IMR-90 (cell line): ENCODE data around the gene DCAF5.

ENCODE experiments used
- BHLHE40 ChIP-seq: fragments of 150-350 bp; IDR thresholded peaks from 2 replicates; pipeline ENCODE4 v1.6.1; 2016; ENCODE audit warnings: mild to moderate bottlenecking, low read depth, low read length
- CEBPB ChIP-seq: IDR thresholded peaks from 2 replicates; pipeline ENCODE4 v1.6.1; 2012; ENCODE audit warnings: low read depth, low read length, improper control_type of control experiment
- CTCF ChIP-seq: conservative IDR thresholded peaks from 2 replicates; pipeline ENCODE4 v1.5.1; 2012; ENCODE audit warnings: mild to moderate bottlenecking, low read depth, low read length, improper control_type of control experiment
- FOS ChIP-seq: fragments of 150-350 bp; IDR thresholded peaks from 2 replicates; pipeline ENCODE4 v1.6.1; 2016; ENCODE audit warnings: low read depth, low read length
- MAFK ChIP-seq: IDR thresholded peaks from 2 replicates; pipeline ENCODE4 v1.6.1; 2012; ENCODE audit warnings: low read depth, low read length, improper control_type of control experiment
- POLR2A ChIP-seq: IDR thresholded peaks from 2 replicates; pipeline ENCODE4 v1.6.1; 2012; ENCODE audit warnings: mild to moderate bottlenecking, low read depth, low read length
- RAD21 ChIP-seq: IDR thresholded peaks from 2 replicates; pipeline ENCODE4 v1.6.1; 2012; ENCODE audit warnings: low read length, improper control_type of control experiment
- RFX5 ChIP-seq: IDR thresholded peaks from 2 replicates; pipeline ENCODE4 v1.8.0; 2012; ENCODE audit warnings: low read depth, mild to moderate bottlenecking, low read length, moderate library complexity

GRCh38 chr14:69083181-69083580, 69.7 kb downstream of the DCAF5 start:
- TF ChIP-seq POLR2A, result no peak
- no peak for TF ChIP-seq CTCF
- TF ChIP-seq RAD21, result no peak
- TF ChIP-seq BHLHE40, result no peak
- no peak for TF ChIP-seq MAFK
- TF ChIP-seq FOS, result no peak
- TF ChIP-seq CEBPB, result no peak
- no peak for TF ChIP-seq RFX5
